ENCODE results near the gene EXOC4.

GRCh38 chr7:133850497-133851280, 597.8 kb downstream of the EXOC4 start:
- TF ChIP-seq CTCF (IDR thresholded peaks at IDR 0.05) (no peak), POLR2A (IDR thresholded peaks at IDR 0.05) (no peak)

Data from ovary (tissue), 3 donors.